ENCODE measurements around the gene CDK11A.
"Not testable (repeated sequence)": the region's sequence is repeated elsewhere in the genome, so short reads cannot be mapped to it uniquely, and the experiment has no call there.

DNA sequence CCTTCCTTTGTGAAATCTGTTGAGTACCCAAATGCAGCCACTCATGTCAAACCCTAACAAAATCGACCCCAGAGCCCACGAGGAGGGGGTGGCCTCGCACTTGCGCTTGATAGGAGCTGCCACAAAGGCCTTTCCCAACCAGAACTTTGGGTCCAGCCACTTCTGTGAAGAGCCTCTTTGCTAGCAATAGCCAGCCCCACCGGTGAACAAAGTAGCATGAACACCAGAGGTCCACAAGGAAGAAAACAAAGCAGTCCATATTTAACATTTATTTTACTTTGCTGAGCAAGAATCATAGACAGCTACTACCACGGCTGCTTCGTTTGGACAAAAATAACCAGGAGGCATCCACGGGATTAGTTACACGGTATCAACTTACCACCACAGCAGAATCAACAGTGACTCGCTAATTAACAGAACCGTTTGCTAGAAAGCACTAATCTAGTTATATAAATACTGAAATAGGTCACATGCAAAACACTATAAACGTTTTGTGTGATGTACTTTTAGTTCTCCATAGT is 3.0 kb upstream of the CDK11A start:
- TF ChIP-seq, protein P1, sequence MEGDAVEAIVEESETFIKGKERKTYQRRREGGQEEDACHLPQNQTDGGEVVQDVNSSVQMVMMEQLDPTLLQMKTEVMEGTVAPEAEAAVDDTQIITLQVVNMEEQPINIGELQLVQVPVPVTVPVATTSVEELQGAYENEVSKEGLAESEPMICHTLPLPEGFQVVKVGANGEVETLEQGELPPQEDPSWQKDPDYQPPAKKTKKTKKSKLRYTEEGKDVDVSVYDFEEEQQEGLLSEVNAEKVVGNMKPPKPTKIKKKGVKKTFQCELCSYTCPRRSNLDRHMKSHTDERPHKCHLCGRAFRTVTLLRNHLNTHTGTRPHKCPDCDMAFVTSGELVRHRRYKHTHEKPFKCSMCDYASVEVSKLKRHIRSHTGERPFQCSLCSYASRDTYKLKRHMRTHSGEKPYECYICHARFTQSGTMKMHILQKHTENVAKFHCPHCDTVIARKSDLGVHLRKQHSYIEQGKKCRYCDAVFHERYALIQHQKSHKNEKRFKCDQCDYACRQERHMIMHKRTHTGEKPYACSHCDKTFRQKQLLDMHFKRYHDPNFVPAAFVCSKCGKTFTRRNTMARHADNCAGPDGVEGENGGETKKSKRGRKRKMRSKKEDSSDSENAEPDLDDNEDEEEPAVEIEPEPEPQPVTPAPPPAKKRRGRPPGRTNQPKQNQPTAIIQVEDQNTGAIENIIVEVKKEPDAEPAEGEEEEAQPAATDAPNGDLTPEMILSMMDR (optimal IDR thresholded peaks at IDR 0.05 in 1 of 3, IDR thresholded peaks at IDR 0.05 in 1 of 3, conservative IDR thresholded peaks at IDR 0.05 in 1 of 3; ENCODE audit: extremely low read depth in 1 of 3, insufficient read depth in 2 of 3, low read length in 3 of 3) = not testable (repeated sequence)
- TF ChIP-seq EZH2 (IDR thresholded peaks at IDR 0.05; ENCODE audit: low read length) = not testable (repeated sequence)
